ENCODE measurements around the gene TBRG1.

The TBRG1 gene

DNA sequence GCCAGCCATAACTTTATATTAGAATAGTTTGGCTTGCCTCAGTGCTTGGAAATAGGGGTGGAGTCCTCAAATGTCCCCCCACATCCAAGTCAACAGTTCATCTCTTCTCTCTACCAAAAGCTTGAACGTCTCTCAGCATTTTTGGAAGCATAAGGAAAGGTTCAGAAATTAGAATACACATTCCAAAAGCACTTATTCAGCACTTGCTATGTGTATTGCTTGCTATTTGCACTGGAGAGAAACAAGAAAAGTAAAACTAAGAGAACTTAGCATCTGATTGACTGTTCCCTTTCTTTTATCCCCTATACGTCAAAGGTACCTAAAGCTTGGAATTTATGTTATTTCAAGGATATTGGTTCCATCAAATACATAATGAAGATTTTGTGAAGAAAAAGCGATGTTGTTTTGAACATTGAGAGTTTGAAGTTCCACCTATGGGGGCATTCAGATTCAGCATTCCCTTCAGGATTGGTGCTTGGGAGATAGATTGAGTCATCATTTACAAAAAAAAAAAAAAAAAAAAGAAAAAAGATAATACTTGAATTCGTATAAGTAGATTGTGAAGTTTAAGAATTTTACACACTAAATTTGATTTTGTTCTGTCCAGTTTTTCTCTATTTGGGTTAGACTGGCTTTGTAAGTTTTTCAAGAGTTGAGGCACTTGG lies 1.3 kb downstream of the TBRG1 start:
- DNase-seq = no peak

DNA sequence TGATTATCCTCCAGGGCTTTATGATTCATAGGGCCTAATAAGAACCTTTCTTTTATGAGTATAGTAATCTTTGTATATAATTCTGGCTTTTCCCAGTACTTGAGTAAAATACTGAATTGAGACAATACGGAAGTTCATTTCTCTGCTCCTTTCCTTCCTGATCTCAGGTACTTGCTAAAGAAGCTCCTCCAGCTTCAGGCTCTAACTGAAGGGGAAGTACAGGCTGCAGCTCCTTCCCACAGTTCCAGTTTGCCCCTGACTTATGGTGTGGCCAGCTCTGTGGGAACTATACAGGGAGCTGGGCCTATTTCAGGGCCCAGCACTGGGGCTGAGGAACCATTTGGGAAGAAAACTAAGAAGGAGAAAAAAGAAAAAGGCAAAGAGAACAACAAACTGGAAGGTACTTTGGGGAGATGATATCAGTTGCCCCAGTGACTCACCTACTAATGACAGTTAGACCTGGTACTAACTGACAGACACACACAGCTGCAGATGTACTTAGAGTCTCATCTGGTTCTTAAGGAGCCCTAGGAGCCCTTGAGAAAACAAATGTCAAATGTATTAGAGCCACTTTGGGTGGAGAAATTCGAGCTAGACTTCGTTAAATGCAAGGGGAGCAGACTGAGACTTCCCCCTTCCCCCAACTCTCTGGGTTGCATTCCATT lies 3.0 kb downstream of the TBRG1 start:
- peak; percentile 55 for DNase-seq

DNA sequence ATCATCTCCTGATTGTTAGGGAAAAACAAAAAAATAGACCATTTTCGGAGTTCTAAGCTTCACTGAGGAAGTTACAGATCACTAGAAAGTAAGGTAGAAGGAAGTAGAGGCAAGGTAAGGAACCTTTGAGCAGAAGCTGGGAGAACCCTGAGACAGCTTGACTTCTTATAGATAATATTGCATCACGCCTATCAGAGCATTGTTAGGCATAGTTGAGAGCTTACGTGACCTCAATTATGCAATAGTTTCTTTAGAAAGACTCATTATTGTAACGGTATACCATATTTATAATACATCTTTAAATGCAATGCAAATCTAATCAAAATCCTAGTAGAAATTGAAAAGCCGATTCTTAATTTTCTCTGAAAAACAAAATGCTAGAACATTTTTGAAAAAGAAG lies 4.9 kb downstream of the TBRG1 start:
- DNase-seq = peak; percentile 41

DNA sequence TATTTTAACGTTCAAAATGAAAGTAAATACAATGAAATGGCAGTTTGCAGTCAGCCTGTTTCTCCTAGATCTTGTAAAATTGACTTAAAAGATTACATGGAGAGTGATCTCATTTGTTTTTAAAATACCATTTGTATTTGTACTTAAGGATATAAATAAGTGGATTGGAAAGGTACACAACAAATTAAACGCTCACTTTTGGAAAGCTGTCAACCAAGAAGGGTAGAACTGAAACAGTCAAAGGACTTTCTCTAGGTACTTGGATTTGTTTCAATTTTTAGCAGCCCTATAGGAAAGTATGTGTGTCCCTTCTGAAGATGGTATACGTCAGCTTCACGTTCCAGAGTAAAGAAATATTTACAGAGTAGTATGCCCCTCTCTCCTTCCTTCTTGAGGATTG lies 7.3 kb downstream of the TBRG1 start:
- DNase-seq = no peak

DNA sequence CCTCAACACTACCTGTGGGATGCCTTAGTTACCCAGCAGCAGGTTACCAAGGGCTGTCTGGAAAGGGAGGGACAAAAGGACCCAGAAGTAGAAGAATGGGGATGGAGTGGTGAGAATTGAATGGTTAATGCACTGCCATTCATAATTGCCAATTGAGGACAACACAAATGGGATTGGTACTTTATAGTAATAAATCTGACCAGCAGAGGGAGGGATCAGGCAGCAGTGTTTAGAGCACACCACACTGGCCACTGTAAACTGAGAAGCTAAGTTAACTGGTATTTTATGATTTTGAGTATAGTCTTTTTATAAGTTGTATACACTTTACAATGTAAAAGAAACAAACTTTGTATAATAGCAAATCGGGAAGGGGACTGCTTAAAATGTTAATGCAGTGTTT lies 10.7 kb downstream of the TBRG1 start:
- peak; percentile 29 for DNase-seq

DNA sequence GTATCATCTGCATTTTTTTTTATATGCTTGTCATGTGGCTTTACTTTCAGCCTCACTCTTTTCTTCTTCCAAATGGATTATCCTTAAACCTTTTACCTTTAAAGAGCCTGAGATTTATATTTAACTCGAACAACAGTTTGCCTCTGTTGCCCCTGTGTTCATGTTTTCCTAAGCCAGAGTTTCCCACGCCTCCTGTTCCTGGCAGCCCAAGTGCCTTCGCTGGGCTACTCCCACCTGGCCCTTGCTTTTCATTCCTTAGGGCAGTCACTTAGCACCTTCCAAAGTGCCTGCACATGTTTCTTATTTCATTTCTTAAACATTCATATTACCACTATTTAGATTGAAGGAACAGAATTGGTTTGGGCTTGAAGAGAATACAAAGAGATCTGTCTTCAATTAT lies 13.3 kb downstream of the TBRG1 start:
- DNase-seq = no peak

DNA sequence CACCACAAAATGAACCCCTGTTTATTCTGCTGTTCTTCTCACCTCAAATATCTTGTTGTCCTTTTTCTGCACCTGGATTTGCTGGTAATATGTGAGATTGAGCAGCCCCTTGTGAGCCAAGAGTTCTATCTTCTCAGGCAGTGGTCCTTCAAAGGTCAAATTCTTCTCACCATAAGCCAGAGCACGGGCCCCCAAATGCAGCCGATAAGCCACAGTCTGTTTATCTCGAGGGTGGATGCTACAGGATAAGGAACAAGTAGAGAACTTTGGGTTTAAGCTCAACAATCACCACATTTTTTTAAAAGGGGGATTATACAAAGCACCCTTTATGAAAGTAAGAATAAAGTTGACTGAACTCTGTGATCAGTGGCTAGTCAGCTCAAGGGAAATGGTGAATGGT lies 15.8 kb downstream of the TBRG1 start:
- DNase-seq = no peak

DNA sequence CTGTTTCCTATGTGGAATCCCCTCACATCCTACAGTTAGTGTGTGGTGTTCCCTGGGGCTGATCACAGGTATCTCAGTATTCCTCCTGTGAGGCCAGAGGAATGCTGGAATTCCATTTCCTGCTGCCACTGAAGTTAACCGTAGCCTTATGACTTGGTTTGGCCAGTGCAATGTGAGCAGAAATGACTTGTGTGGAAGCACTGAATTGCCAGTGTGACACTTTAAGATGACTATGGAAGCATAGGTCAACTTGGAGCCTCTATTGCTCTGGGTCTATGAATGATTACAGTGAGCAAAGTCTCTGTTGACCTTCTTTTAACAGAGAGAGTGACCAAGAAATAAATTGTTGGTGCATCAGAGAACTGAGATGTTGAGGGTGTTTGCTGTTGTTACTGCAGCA lies 16.5 kb downstream of the TBRG1 start:
- DNase-seq = no peak

DNA sequence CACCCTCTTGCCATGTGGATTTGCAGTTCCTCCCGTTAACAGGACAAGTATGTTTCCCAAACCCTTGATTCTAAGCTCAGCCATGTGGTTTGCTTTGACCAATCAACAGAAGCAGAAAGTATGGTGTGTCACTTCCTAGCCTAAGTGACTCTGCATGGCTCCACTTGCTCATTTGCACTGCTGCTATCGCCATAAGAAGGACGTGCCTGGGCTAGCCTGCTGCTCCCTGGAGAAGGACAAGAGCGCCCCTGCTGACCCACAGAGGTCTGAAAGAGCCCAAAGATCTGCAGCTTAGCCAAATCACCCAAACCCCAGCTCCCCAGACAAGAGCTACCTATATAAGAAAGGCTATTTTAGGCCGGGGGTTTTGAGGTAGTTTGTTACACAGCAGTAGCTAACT lies 18.0 kb downstream of the TBRG1 start:
- DNase-seq = no peak

DNA sequence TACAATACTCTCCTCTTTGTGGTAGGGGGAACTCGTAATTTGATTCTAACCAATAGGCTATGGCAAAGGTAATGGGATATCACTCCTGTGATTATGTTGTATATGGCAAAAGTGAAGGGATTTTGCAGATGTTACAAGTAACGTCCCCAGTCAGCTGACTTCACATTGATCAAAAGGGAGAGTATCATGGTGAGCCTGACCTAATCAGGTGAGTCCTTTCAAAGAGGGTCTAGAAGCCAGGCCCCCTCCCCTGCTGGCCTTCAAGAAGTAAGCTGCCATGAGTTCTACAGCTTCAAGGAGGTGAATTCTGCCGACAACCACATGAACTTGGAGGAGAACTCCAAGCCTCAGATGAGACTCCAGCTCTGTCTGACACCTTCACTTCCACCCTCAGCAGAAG lies 20.0 kb downstream of the TBRG1 start:
- no peak for DNase-seq

DNA sequence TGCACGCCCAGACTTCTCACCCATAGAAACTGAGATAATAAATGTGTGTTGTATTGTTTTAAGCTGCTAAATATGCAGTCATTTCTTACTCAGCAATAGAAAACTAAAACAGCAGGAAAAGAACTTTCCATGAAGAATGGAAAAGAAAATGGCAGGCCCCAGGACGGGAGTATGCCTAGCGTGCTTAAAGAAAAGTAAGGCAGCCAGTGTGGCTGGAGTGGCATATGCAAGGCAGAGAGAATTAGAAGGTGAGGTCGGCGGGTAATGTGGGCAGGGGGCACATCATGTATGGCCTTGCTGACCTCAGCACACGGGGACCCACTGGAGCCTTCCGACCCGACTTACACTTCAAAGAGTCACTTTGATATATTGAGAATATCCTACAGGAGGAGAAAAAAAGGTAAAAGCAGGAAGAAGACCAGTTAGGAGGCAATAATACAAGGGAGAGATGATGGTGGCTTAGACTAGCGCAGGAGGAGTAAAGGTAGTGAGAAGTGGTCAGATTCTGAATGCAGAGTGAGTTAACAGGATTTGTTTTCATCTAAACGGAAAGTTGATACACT lies 20.5 kb downstream of the TBRG1 start:
- DNase-seq = no peak

DNA sequence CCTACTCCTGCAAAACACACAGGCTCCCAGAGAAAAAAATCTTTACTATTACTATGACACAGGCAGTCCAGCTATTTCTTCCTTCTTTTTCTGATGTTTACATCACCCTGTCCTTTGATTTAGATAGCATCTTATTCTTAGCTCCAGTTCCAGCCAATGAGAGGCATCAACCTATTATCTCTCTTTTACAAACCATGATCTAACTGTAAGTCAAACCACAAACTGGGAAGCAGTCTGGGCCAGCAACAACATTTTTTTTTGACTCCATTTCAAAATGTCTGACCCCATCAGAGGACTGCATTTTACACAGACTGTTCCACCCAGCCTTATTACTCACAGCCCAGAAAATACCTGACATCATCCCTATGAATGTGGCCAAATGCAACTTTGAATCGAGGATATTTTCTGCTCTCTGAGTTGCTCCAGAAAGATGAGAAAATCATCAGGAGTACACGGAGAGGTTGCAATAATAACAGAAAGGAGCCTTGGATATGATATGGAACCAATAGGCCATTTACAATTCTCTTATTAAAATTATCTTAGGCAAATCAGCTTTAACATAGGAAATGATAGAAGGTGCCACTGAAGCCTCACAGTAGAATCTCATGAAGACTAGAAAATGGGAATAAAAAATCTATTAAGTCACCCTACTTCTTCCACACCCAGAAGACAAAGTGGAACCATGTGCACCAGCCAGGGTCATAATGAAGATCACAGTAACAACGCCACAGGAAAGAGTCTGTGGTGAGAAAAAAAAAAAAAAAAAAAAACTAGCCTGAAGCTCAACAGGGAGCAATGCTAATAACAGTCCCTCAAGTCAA lies 21.2 kb downstream of the TBRG1 start:
- peak; percentile 97 for DNase-seq

DNA sequence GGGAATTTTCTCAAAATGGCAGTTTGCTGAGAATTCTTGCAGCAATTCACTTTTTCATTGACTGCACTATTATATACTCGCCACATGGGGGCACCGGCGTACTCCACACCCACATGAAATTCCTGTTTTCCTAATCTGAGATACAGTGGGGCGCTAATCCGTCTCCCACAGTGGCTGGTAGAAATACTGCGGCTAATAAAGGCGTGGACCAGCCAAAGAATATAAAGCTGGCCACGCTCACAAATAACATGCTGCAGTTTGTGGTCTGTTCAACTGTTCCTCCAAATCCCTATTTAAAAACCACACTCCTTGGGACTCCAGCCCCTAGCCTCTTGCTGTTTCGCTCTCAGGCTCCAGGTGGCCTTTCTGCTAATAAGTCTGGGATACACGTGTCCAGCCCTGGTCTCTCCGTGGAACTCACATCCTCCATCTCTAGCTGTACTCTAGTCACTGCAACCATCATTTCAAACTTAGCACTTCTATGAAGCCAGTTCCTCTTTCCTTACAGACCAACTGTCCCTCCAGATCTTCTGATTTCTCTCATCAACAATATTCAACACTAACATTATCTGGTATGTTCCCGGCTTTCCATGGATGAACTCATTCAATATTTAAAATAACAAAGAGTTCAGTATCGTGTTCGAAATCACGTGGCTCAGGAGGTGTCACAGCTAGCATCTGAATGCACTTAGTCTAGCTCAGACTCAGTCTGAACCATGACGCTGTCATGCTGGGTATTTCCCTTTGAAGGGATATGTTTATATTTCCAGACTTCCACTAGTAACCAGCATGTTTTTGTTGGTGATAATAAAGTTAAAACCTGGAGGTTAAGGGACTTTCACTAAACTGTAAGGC lies 22.0 kb downstream of the TBRG1 start:
- peak; percentile 90 for DNase-seq

DNA sequence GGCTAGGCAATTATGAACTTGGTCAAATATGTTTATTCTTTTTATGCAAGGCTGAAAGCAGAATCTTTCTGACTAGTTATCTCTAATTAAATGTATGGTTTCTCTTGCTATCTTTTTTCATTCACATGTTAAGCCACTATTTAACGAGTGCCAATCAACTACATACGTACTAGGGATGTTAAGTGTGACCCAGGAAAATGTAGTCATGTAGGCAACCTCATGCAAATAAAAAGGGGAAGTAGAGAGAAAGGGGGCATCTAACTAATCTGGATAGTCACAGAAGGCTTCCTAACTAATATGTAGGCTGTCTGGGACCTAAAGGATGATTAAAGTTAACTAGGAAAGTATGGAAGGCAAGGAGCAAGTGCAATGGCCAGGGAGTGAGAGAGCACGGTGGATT lies 23.5 kb downstream of the TBRG1 start:
- DNase-seq = peak; percentile 44

DNA sequence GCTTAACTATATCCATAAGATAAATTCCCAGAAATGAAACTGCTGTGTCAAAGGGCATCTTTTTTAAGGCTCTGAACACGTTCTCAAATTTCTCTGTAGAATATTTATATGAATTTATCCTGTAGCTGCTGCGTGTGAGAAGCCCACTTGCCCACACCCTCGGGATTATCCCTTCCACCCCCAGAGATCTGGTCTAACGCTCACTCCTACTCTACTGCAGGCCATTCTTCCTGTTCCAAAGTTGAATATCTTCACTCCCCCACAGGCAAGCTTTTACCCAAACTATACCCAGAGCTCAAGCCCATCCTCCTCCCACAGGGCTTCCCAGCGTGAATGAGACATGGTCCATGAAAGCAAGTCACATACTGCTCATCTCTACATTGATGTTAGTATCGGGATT lies 25.9 kb downstream of the TBRG1 start:
- DNase-seq = no peak

DNA sequence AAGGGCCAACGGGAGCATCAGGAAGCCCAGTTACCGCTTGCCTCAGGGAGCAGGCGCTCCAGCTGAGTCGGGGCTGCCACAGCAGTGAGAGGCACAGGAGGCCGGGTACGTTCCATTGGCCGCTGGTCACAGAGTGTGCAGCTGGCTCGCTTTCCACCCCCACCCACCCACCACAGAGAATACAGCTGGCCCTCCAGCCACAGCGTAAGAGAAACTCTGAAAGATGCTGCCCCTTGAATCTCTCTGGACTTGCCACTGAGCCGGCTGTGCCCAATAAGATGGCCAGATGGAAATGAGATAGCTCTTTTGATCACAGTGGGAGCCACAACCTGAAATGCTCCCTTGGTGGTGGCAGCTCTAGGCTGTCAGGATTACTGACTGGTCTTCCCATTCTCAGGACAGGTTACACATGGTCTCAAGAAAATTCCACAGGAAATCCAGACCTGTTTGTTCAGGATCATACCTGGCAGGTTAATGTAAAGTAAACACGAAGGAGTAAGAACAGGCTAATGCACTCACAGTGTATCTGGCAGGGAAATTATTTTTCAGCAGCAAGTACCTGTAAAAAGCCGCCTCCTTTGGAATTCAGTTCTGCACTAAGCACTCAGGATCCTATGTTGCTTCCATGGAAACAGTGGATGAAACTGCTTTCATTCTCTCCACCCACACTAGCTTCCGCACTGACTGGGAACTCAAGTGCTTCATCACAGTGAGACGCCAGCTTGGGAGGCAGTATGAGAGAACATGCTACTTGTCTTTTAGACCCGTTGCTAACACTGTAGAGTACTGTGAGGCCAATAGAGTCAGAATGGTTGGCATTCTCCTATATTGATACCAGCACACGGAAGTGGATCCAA lies 34.3 kb downstream of the TBRG1 start:
- DNase-seq = no peak

DNA sequence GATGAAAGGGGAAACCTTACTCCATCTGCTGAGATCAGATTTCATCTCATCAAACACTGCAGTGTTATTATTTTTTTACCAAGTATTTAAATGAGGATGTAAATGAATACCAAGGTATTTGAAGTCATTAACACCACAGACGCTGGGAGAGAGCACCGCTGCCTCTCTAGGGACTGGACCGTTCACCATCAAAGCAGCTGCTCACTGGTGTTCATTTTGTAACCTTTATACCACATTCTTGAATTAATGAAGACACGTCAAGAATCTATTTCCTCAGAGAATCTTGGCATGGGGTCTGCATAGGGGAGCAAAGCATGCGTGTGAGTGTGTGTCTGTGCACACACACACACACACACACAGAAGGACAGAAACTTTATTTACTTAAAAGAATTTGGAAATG lies 35.2 kb downstream of the TBRG1 start:
- no peak for DNase-seq

DNA sequence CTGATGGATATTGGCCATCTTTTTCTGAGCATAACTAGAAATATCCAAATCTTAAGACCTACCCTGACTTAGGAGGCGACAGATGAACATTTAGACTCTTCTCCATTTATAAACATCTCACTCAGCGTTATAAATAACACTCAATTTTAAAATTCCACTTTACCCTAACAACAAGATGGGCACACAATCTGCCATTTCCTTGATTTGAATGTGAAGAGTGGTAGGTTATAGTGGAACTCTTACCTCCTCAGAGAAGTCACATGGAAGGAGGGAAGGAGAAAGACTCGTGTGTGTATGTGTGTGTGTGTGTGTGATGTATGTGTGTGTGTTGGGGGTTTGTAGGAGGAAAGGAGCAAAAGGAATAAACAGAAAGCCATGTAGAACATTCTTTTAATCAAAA lies 35.8 kb downstream of the TBRG1 start:
- DNase-seq = no peak

DNA sequence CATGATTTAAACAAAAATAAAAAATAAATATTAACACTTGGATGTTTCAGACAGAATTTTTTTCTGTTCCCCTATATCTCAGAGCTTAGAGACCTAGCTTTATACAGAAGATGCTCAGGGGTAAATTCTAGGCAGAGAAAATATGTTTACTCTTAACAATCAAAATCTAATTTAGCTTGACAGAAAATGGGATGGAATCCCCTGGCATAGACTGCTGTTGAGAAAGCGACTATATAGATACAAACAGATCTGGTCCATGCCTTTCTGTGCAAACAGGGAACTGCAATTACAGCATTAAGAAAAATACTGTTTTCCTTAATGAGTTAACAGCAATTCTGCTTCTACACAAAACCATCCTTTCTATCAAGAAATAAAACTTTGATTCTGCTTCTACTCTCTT lies 36.3 kb downstream of the TBRG1 start:
- DNase-seq = no peak

DNA sequence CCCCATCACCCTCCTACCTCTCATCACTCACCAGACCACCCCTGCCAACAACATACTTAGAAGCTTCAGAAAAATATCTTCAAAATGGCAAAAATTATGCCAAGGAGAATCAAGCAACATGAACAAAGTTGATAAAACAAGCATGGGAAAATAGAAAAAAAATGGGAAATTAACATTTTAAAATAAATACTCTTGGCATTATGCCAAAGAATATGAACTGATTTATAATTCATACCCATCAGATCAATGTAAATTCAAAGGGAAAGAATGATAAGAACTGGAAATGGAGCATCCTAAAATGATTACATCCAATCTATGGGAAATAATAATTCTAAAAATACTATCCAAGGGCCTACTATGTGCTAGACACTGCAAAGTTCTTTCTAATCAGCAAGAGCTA lies 38.9 kb downstream of the TBRG1 start:
- no peak for DNase-seq

DNA sequence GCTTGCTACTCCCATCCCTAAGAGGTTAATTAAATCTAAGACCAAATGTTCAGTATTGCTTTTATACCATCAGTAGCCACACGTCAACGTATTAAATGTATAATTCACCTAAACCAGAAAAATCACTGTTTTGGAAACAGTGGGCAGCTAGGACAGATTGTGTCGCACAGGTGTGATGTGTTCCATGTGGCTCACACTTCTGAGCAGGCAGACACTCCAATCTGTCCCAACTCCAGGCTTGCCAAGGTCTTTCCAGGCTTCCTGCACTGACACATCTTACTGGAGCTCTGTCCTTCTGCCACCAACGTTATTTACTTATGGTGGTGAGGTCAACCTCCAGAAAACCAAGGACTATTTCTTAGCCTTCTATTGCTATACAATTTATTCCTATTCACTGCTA lies 39.4 kb downstream of the TBRG1 start:
- no peak for DNase-seq

DNA sequence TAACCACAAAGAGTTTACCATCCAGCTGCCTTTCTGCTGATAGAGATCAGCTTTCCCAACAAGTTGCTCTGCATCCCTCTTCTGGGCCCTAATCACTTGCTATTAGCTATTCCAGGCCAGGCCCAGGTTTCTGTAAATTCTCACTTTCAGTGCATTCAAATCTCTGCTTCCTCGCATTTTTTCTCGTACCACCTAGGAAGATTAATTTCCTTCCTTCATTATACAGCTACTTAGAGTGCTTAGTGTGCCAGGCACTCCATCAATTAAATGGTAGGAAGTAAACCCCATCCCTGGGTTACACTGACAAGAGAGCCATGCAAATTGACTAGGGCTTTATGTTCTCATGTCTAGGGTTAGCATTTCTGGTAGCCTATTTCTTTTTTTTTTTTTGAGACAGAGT lies 41.2 kb downstream of the TBRG1 start:
- no peak for DNase-seq

Data from GF-D8 (cell line).